HG02938 (cell line): Measurements from ENCODE around the gene SPRY1.
A peak's percentile ranks its signal among the peaks of the same experiment; 100 is the strongest.

Source experiments
- ATAC-seq: cut with Tn5 transposase; IDR thresholded peaks from one replicate; pipeline ENCODE4 v1.9.1; 2021; ENCODE audit warnings: mild to moderate bottlenecking, moderate library complexity; ENCODE audit not compliant: unreplicated experiment

SPRY1 gene

GRCh38 chr4:123438031-123438430 is 41.4 kb downstream of the SPRY1 start:
- no peak for ATAC-seq

- ATAC-seq, result peak; percentile 78
These were observed 47.0 kb downstream of the SPRY1 start for GRCh38 chr4:123443401-123444289.

GRCh38 chr4:123444290-123444731 is 47.7 kb downstream of the SPRY1 start:
- peak; percentile 70 for ATAC-seq

- ATAC-seq, result no peak
These were observed 50.4 kb downstream of the SPRY1 start for GRCh38 chr4:123446865-123447474.

GRCh38 chr4:123449362-123449761 is 52.8 kb downstream of the SPRY1 start:
- ATAC-seq, result no peak

- peak; percentile 97 for ATAC-seq
These were observed 53.2 kb downstream of the SPRY1 start for GRCh38 chr4:123449780-123450179.

- ATAC-seq, result no peak
These were observed 53.8 kb downstream of the SPRY1 start for GRCh38 chr4:123450393-123450792.

GRCh38 chr4:123452616-123453015 is 56.0 kb downstream of the SPRY1 start:
- ATAC-seq, result no peak

GRCh38 chr4:123453061-123453680 is 56.6 kb downstream of the SPRY1 start:
- ATAC-seq, result no peak
